CD8-positive, alpha-beta memory T cell (primary cell): ENCODE results near the gene TTLL13. TPM values are rescaled to one million over a fixed set of nuclear protein-coding genes. Genes with fewer than 3 reads are reported as not detected.
"Not testable (repeated sequence)": the region's sequence is repeated elsewhere in the genome, so short reads cannot be mapped to it uniquely, and the experiment has no call there.

ENCODE experiments used
- CTCF ChIA-PET: fragments of 350-600 bp; sonication (Branson Sonifier 250); formaldehyde crosslinking; loops from one replicate; lab custom pipeline; 2021; ENCODE audit warnings: antibody characterized with exemption; lab: Charles Lee
- POLR2A ChIA-PET: fragments of 350-600 bp; sonication (Branson Sonifier 250); formaldehyde crosslinking; loops from one replicate; lab custom pipeline; 2021; ENCODE audit warnings: antibody characterized with exemption; lab: Charles Lee
- DNase-seq, 5 donors: peaks; one replicate each; pipeline versions ENCODE4 v3.0.0 to v3.0.0-alpha.2; 2020 to 2022; ENCODE audit warnings: mixed read lengths in 1 of 5
- H3K27ac ChIP-seq: one replicate; pipeline ENCODE4 v1.7.0; 2013; ENCODE audit warnings: low read depth, mild to moderate bottlenecking, low read length, moderate library complexity
- H3K27me3 ChIP-seq: 2 replicates; pipeline ENCODE4 v1.7.0; 2013; ENCODE audit warnings: low read length, mild to moderate bottlenecking; ENCODE audit not compliant: insufficient read depth, poor library complexity, severe bottlenecking
- H3K36me3 ChIP-seq: 2 replicates; pipeline ENCODE4 v1.7.0; 2013; ENCODE audit warnings: mild to moderate bottlenecking, low read length, moderate library complexity; ENCODE audit not compliant: insufficient read depth
- H3K4me1 ChIP-seq: 2 replicates; pipeline ENCODE4 v1.7.0; 2013; ENCODE audit warnings: mild to moderate bottlenecking, low read length, moderate library complexity; ENCODE audit not compliant: insufficient read depth
- H3K4me3 ChIP-seq: 2 replicates; pipeline ENCODE4 v1.7.0; 2013; ENCODE audit warnings: mild to moderate bottlenecking, low read length
- H3K9me3 ChIP-seq: 2 replicates; pipeline ENCODE4 v1.7.0; 2013; ENCODE audit warnings: mild to moderate bottlenecking, low read length
- H3K27ac Mint-ChIP-seq, 8 donors: one replicate each; pipeline ENCODE4 v1.8.0; 2020 to 2021; ENCODE audit warnings: mixed read lengths in 8 of 8, mild to moderate bottlenecking in 6 of 8, inconsistent platforms in 3 of 8, moderate library complexity in 3 of 8
- H3K27me3 Mint-ChIP-seq, 2 donors: one replicate each; pipeline ENCODE4 v1.8.0; 2020 to 2021; ENCODE audit warnings: mixed read lengths in 2 of 2, mild to moderate bottlenecking in 1 of 2, moderate library complexity in 1 of 2
- H3K36me3 Mint-ChIP-seq, 3 donors: one replicate each; pipeline ENCODE4 v1.8.0; 2020 to 2021; ENCODE audit warnings: mixed read lengths in 3 of 3, inconsistent platforms in 1 of 3, mild to moderate bottlenecking in 1 of 3
- H3K4me1 Mint-ChIP-seq, 3 donors: one replicate each; pipeline ENCODE4 v1.8.0; 2020 to 2021; ENCODE audit warnings: mixed read lengths in 3 of 3, inconsistent platforms in 1 of 3, mild to moderate bottlenecking in 1 of 3
- H3K4me3 Mint-ChIP-seq, 7 donors: one replicate each; pipeline ENCODE4 v1.8.0; 2020 to 2021; ENCODE audit warnings: mixed read lengths in 7 of 7, mild to moderate bottlenecking in 6 of 7, moderate library complexity in 4 of 7, inconsistent platforms in 2 of 7
- H3K9me3 Mint-ChIP-seq, 5 donors: one replicate each; pipeline ENCODE4 v1.8.0; 2020 to 2022; ENCODE audit warnings: mixed read lengths in 5 of 5, mild to moderate bottlenecking in 3 of 5, moderate library complexity in 2 of 5, inconsistent platforms in 1 of 5
- polyA plus RNA-seq: library from polyadenylated mRNA; unstranded; fragments of 300-500 nt; fragmentation: Illumina TruSeq; gene quantifications from one replicate; pipeline ENCODE4 v1.2.3, GENCODE V29; 2021
- total RNA-seq, 2 experiments: library from RNA; stranded (reverse); gene quantifications; one replicate each; pipeline ENCODE4 v1.2.3, GENCODE V29; 2021

Gene TTLL13
- total and polyA plus RNA-seq, 3 experiments from 2014 or later, result 0.17 to 0.80 TPM; not detected in 1

DNA sequence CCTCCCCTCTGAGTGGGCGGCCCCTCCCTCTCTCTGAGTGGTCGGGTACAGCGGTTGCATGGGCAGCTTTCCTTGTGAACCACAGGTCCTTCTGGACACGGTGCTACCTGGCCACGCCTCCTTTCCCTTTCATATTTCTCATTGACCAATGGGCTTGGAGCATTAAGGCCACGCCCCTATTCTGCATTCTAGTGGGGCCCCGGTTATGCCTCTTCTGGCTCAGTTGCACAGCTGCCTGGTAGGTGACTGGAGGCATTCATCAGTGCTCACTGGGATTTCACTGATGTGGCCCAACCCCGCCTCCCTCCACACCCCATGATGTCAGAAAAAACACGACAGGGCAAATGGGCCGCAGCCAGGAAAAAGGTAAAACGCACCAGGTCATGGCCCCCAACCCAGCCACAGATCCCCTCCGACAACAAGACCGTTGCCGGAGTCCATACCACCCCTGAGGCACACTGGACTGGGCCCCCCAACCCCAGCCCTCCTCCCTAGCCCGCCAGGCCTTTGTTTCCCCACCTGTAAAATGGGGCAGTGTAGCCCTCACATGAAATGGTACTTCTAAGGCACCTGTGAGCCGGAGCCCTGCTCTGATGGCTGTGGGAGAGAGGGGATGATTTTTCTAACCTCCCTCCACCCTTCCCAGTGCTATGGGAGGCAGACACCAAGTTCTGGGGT is 42.5 kb downstream of the TTLL13 start:
- Mint-ChIP-seq H3K27ac (no peak overlapping the region), H3K27me3 (peaks cover 2 to 4% of the 10 kb centered on the region in 2 donors), H3K9me3 (no peaks in the 10 kb centered on the region), H3K4me3 (no peak overlapping the region), H3K4me1 (peaks cover 2 to 7% (median 5%) of the 10 kb centered on the region in 3 donors), H3K36me3 (no peaks in the 10 kb centered on the region)
- H3K36me3 ChIP-seq, result no peaks in the 10 kb centered on the region
- no peaks in the 10 kb centered on the region for H3K4me1 ChIP-seq
- ChIA-PET CTCF (interaction anchor here (1.6 to 2.8 kb wide), 2 partner anchors 19 to 28 kb away, joined by 3 to 7 read pairs; no protein-coding TSS in a partner anchor), POLR2A (no interaction called here)
- no peak overlapping the region for H3K27ac ChIP-seq
- no peaks in the 10 kb centered on the region for H3K9me3 ChIP-seq
- no peak for DNase-seq
- no peak overlapping the region for H3K4me3 ChIP-seq
- no peaks in the 10 kb centered on the region for H3K27me3 ChIP-seq

DNA sequence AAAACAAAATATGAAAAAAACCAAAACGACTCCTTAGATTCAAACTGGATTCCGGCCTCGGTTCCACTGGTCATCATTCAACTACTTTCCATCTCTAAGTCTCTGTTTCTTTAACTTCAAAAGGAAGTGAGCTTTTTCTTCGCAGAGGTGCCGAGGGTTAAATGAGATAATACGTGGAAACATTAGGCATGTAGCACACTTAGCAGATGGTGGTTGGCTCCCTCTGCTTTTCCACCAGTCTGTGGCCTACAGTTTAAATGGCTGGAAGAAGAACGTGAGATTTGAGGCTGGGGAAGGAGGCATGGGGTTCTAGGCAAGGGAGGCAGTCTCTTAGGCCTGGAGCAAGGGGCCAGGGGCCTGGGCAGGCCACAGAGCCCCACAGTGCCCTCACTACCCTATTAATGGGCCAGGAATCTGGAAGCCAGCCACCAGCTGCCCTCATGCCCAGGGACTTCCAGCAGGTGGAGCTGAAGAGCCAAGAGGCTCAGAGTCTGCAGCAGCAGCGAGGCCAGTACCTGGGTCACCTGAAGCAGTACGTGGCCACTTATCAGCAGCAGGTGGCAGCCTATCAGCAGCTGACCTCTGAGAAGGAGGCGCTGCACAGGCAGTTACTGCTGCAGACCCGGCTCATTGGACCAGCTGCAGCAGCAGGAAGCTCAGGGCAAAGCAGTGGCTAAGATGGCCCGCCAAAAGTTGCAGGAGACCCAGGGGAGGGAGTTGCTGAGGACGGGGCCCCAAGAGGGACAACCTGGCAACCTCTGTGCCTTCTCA is 43.9 kb downstream of the TTLL13 start:
- H3K4me1 Mint-ChIP-seq, H3K36me3 ChIP-seq, H3K27me3 ChIP-seq, H3K9me3 Mint-ChIP-seq, H3K36me3 Mint-ChIP-seq, POLR2A ChIA-PET, H3K27ac ChIP-seq, H3K4me1 ChIP-seq, H3K4me3 ChIP-seq, H3K27ac Mint-ChIP-seq, H3K9me3 ChIP-seq, H3K27me3 Mint-ChIP-seq: not testable (repeated sequence)
- DNase-seq, result peak; percentile 40 to 79 (median 55)
- peak overlapping the region in 1 of 7 donors; percentile 24 for H3K4me3 Mint-ChIP-seq
- CTCF ChIA-PET, result interaction anchor here (0.6 to 2.8 kb wide), 22 partner anchors 8 to 740 kb away, joined by 3 to 14 read pairs (median 4); partner anchors contain the start of genes CIB1, GDPGP1, IQGAP1 and TTLL13

DNA sequence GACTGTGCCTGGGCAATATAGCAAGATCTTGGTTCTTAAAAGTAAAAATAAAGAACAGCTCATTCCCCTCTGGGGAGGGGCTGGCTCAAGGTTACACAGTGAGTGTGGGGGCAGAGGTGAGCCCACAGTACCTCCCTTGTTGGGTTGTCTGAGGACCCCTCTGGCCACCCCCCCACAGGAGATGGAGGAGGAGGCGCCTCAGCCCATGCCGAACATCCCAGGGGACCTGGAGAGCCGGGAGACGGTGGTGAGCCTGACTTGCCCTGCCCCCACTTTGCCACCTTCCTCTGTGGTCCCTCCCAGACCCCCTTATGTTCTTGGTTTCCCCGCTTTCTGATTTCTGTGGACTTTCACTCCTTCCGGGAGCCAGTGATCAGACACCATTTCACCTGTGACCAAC is 44.8 kb downstream of the TTLL13 start:
- CTCF ChIA-PET, result interaction anchor here (0.6 to 1.9 kb wide), 13 partner anchors 7 to 739 kb away, joined by 3 to 14 read pairs (median 4); no protein-coding TSS in a partner anchor
- no peaks in the 10 kb centered on the region for H3K4me1 ChIP-seq
- POLR2A ChIA-PET, result no interaction called here
- no peak overlapping the region for H3K4me3 ChIP-seq
- Mint-ChIP-seq H3K4me3 (no peak overlapping the region), H3K9me3 (no peaks in the 10 kb centered on the region), H3K27me3 (peaks cover 2 to 4% of the 10 kb centered on the region in 2 donors), H3K27ac (no peak overlapping the region), H3K36me3 (no peaks in the 10 kb centered on the region), H3K4me1 (peaks cover 2 to 7% (median 5%) of the 10 kb centered on the region in 3 donors)
- H3K9me3 ChIP-seq, result no peaks in the 10 kb centered on the region
- H3K27me3 ChIP-seq, result no peaks in the 10 kb centered on the region
- no peak overlapping the region for H3K27ac ChIP-seq
- H3K36me3 ChIP-seq, result no peaks in the 10 kb centered on the region
- DNase-seq, result no peak

DNA sequence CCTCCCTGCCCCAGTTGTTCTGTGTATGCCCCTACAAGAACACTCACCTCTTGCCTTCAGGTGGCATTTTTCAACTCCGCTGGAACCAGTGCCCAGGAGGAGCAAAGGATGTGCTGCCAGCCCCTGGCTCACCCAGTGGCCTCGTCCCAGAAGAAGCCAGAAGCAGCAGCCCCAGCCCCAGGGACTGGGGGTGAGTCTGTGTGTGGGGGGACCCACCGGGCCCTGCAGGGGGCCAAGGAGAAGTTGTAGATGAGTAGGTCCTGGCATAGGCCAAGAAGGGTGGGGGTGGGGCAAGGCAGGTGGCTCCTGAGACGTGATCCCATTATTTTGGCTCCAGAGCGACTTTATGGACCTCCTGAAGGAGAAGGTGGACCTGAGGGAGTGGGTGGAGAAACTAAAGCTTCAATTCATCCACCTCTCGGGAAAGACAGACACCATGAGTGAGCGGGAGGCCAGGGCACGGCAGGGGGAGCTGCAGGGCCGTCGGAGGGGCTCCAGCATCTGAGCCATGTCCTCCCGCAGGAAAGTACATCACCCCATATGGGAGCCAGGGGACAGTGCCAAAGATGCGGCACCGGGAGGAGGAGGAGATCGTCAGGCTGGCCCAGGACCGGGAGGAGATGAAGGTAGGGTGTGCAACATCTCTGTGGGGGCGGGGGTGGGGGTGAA is 45.4 kb downstream of the TTLL13 start:
- Mint-ChIP-seq H3K4me3 (no peak overlapping the region), H3K9me3 (no peaks in the 10 kb centered on the region), H3K27ac (no peak overlapping the region), H3K27me3 (peaks cover 2 to 4% of the 10 kb centered on the region in 2 donors), H3K4me1 (peaks cover 2 to 7% (median 5%) of the 10 kb centered on the region in 3 donors), H3K36me3 (no peaks in the 10 kb centered on the region)
- Histone ChIP-seq H3K4me3 (no peak overlapping the region), H3K36me3 (no peaks in the 10 kb centered on the region), H3K27me3 (no peaks in the 10 kb centered on the region), H3K4me1 (no peaks in the 10 kb centered on the region), H3K9me3 (no peaks in the 10 kb centered on the region), H3K27ac (no peak overlapping the region)
- POLR2A ChIA-PET, result no interaction called here
- no peak for DNase-seq
- CTCF ChIA-PET, result interaction anchor here (1.2 to 1.7 kb wide), 2 partner anchors 8 to 25 kb away, joined by 4 to 10 read pairs; no protein-coding TSS in a partner anchor

DNA sequence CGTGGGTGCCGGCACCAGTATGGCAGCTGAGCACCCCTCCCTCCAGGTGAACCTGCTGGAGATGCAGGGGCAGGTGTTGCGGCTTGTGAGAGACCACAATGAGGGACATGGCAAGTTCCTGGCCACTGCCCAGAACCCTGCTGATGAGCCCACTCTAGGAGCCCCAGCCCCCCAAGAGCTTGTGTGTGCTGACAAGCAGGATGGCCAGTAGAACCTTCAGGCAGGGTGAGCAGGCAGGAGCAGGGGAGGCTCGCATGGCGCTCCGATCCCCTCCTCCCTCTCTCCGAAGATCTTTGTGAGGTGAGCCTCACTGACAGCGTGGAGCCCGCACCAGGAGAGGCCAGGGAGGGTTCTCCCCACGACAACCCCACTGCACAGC is 45.9 kb downstream of the TTLL13 start:
- ChIA-PET POLR2A (interaction anchor here (0.6 kb wide), 1 partner anchor 143 kb away, joined by 3 read pairs; no protein-coding TSS in a partner anchor), CTCF (interaction anchor here (1.2 kb wide), 1 partner anchor 9 kb away, joined by 4 read pairs; no protein-coding TSS in a partner anchor)
- Mint-ChIP-seq H3K27ac (no peak overlapping the region), H3K9me3 (no peaks in the 10 kb centered on the region), H3K4me3 (no peak overlapping the region), H3K27me3 (peaks cover 2 to 4% of the 10 kb centered on the region in 2 donors), H3K4me1 (peaks cover 2 to 7% (median 5%) of the 10 kb centered on the region in 3 donors), H3K36me3 (no peaks in the 10 kb centered on the region)
- Histone ChIP-seq H3K36me3 (no peaks in the 10 kb centered on the region), H3K4me3 (no peak overlapping the region), H3K27ac (no peak overlapping the region), H3K9me3 (no peaks in the 10 kb centered on the region), H3K4me1 (no peaks in the 10 kb centered on the region), H3K27me3 (no peaks in the 10 kb centered on the region)
- DNase-seq, result no peak

DNA sequence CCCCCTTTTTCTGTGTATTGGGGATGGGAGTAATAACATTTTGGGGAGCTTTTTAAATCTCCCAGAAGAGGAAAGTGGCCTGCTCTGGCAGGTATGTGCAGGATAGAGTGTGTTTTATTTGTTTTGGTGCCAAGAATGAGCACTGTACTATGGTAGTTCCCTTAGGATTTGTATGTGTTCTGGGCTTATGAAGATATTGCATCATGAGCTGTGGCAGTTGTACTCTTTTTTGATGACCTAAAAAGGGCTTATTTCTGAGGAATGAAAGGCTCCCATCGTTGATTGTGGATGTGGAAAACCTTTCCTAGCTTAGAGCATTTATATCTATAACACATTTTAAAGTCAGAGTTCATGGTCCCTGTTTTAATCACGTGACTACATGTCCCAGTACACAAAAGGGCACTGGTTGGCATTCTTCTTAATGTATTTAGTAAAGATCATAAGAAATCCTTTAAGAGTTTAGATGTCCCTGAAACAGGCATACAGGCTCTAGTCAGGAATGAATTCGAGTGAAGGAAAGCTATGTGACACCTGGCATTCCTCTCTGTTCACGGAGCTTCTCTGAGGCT is 47.0 kb downstream of the TTLL13 start:
- H3K36me3 Mint-ChIP-seq, H3K4me3 ChIP-seq, H3K4me3 Mint-ChIP-seq, H3K27ac ChIP-seq, H3K36me3 ChIP-seq, DNase-seq, H3K27me3 ChIP-seq, H3K9me3 Mint-ChIP-seq, H3K27me3 Mint-ChIP-seq, H3K27ac Mint-ChIP-seq, H3K9me3 ChIP-seq, POLR2A ChIA-PET, H3K4me1 ChIP-seq, CTCF ChIA-PET: not testable (repeated sequence)
- peaks cover 5 to 12% (median 9%) of the 10 kb centered on the region in 3 donors for H3K4me1 Mint-ChIP-seq

DNA sequence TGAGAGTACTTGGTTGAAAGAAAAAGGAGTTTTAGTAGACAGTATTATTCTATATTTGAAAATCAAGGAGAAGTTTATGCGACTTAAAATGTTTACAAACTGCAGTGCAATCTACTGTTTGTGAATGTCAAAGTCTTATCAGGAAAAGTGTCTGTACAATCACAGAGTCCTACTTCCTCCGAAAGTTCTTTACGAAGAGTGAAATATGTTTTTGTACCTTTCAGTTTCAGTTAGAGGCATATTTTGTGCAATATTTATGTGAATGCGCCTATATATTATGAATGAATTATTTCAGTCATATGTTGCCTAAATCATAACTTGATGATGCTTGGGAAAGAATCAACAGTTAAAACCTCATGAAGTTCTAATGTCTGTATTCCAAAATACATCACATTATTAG is 47.7 kb downstream of the TTLL13 start:
- DNase-seq, result no peak
- POLR2A ChIA-PET, result no interaction called here
- Mint-ChIP-seq H3K4me1 (peaks cover 5 to 16% (median 9%) of the 10 kb centered on the region in 3 donors), H3K9me3 (no peaks in the 10 kb centered on the region), H3K27ac (no peak overlapping the region), H3K36me3 (no peaks in the 10 kb centered on the region), H3K27me3 (peaks cover 2 to 4% of the 10 kb centered on the region in 2 donors), H3K4me3 (no peak overlapping the region)
- no peaks in the 10 kb centered on the region for H3K9me3 ChIP-seq
- no peaks in the 10 kb centered on the region for H3K36me3 ChIP-seq
- no peak overlapping the region for H3K4me3 ChIP-seq
- H3K27me3 ChIP-seq, result no peaks in the 10 kb centered on the region
- H3K4me1 ChIP-seq, result peaks cover 4% of the 10 kb centered on the region
- no peak overlapping the region for H3K27ac ChIP-seq
- CTCF ChIA-PET, result no interaction called here
